ENCODE measurements around the gene HS3ST4.
"Not testable (repeated sequence)": the region's sequence is repeated elsewhere in the genome, so short reads cannot be mapped to it uniquely, and the experiment has no call there.

Gene HS3ST4

DNA sequence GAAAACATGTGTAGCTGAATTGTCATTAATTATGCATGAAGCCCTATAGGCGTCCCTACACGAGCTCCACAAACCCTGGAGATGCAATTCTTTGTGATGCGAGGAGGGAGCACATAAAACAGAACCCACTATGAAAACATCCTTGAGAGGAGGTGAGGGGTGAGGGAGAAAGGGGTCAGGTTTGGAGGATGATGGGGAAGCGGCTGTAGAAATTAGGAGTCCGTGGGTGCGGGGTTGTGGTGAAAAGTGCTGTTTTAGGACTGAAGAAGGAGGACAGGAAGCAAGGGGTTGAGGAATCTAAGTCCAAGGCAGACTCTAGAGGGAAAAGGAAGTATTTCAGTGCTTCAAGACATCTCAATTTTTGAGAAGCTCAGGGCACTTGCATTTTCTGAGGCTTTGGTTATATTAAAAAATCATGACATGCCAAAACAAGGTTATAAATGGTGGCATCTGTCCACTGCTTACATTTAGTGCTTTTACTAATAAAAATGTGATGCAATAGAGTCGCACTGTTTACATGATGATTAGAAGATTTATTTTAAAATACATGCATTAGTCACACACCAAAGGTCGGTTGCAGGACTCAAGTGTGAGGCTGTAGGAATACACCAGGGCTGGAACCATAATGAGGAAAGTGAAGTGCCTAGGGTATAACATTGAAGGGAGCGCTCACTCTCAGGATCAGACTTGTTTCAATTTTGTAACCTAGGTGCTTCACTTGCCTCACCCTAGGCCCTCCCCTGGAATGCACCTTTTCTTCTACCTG lies 379.5 kb downstream of the HS3ST4 start:
- intact Hi-C loops (cut with DNase I; ENCODE audit: low total_unique reads): no loop called here

DNA sequence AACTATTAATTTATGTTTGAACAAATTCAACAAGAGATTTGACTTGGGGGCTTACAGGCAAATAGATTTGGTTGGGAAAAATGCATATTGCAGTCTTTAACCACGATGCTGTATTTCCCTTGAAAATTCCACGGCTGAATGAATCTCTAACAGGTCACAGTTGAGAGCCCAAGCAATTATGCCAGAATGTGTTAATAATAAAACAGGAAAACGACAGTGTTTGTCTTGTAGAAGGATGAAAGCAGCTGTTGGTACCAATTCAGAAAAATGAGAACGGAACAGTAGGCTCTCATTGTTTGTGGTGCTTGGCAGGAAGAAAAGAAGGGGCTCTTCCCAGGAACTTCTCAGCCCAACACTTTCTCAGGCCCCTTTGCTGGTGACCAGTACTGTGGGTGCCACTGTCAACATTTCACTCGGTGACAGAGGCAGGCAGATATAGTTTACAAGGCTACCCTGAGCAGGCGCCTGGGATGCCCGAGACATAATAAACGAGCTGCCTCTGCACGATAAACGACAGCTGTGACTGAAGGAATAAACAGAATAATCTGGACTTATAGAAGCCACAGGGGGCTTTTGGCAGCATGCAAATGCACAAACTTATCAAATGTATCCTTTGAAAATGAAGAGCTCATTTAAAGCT lies 387.1 kb downstream of the HS3ST4 start:
- H3K36me3 ChIP-seq: no peaks in the 10 kb centered on the region
- intact Hi-C loops (cut with DNase I; ENCODE audit: low total_unique reads): no loop called here
- H3K9me3 ChIP-seq: no peaks in the 10 kb centered on the region
- H3K27me3 ChIP-seq: no peaks in the 10 kb centered on the region
- no peak overlapping the region for H3K27ac ChIP-seq
- no peak overlapping the region for H3K4me3 ChIP-seq
- no peaks in the 10 kb centered on the region for H3K4me1 ChIP-seq
- TF ChIP-seq, protein P1, sequence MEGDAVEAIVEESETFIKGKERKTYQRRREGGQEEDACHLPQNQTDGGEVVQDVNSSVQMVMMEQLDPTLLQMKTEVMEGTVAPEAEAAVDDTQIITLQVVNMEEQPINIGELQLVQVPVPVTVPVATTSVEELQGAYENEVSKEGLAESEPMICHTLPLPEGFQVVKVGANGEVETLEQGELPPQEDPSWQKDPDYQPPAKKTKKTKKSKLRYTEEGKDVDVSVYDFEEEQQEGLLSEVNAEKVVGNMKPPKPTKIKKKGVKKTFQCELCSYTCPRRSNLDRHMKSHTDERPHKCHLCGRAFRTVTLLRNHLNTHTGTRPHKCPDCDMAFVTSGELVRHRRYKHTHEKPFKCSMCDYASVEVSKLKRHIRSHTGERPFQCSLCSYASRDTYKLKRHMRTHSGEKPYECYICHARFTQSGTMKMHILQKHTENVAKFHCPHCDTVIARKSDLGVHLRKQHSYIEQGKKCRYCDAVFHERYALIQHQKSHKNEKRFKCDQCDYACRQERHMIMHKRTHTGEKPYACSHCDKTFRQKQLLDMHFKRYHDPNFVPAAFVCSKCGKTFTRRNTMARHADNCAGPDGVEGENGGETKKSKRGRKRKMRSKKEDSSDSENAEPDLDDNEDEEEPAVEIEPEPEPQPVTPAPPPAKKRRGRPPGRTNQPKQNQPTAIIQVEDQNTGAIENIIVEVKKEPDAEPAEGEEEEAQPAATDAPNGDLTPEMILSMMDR (IDR thresholded peaks at IDR 0.05): no peak
- no peak for DNase-seq

More for the DNA sequence above, 379.5 kb downstream of the HS3ST4 start:
- H3K4me3 ChIP-seq: no peak overlapping the region
- no peaks in the 10 kb centered on the region for H3K36me3 ChIP-seq
- no peak overlapping the region for H3K27ac ChIP-seq
- H3K9me3 ChIP-seq: no peaks in the 10 kb centered on the region
- H3K4me1 ChIP-seq: no peaks in the 10 kb centered on the region
- TF ChIP-seq, protein P1 (IDR thresholded peaks at IDR 0.05): no peak
- no peaks in the 10 kb centered on the region for H3K27me3 ChIP-seq
- no peak for DNase-seq

DNA sequence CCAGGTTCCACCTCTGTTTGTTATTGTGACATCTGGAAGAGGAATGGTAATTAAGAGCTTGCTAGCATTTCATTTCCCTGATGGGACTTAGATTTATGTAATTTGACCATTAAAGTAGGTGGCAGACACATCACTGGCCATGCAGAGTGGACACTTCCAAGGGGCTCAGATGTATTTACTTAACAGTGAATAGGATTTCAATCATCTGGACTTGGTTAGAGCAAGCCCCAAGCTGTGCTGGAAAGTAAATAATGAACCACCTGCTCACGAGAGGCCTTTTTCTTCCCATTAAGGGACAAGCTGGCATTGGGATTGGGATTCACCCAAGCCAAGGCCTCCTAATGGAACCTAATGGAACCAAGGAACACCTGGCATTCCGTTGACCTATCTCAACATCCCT lies 395.3 kb downstream of the HS3ST4 start:
- H3K27ac ChIP-seq: no peak overlapping the region
- no peaks in the 10 kb centered on the region for H3K27me3 ChIP-seq
- H3K4me3 ChIP-seq: no peak overlapping the region
- TF ChIP-seq, protein P1 (IDR thresholded peaks at IDR 0.05): no peak
- intact Hi-C loops (cut with DNase I; ENCODE audit: low total_unique reads): no loop called here
- no peaks in the 10 kb centered on the region for H3K36me3 ChIP-seq
- H3K9me3 ChIP-seq: no peaks in the 10 kb centered on the region
- H3K4me1 ChIP-seq: no peaks in the 10 kb centered on the region
- no peak for DNase-seq

DNA sequence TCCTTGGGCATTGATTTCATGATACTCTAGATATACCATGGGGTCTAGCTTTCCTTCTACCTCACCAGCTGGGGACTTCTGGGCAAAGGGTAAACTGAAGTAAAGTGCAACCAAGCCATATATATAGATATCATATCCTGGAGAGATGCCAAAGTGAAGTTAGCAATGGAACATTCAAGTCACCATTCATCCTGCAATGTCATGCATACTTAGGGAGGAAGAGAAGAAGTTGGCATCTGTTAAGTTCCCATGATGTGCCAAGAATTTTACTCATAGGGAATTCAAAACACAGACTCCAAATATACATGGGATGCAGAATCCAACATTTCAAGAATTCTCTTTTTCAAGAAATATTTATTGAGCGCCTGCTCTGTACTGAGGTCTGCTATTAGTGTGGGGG lies 399.8 kb downstream of the HS3ST4 start:
- no peak for DNase-seq
- Histone ChIP-seq H3K36me3 (no peaks in the 10 kb centered on the region), H3K27ac (no peak overlapping the region), H3K4me3 (no peak overlapping the region), H3K27me3 (no peaks in the 10 kb centered on the region), H3K9me3 (no peaks in the 10 kb centered on the region), H3K4me1 (no peaks in the 10 kb centered on the region)
- TF ChIP-seq, protein P1 (IDR thresholded peaks at IDR 0.05): no peak
- intact Hi-C loops (cut with DNase I; ENCODE audit: low total_unique reads): loop anchor here (5.0 kb wide), 1 partner anchor 431 kb away; no protein-coding TSS in a partner anchor

DNA sequence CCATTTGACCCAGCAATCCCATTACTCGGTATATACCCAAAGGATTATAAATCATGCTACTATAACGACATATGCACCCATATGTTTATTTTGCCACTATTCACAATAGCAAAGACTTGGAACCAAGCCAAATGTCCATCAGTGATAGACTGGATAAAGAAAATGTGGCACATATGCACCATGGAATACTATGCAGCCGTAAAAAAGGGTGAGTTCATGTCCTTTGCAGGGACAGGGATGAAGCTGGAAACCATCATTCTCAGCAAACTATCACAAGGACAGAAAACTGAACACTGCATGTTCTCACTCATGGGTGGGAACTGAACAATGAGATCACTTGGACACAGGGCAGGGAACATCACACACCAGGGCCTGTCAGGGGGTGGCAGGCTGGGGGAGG lies 406.4 kb downstream of the HS3ST4 start:
- DNase-seq; H3K4me3 ChIP-seq; H3K4me1 ChIP-seq; H3K9me3 ChIP-seq; H3K27ac ChIP-seq; intact Hi-C loops (cut with DNase I; ENCODE audit: low total_unique reads); H3K27me3 ChIP-seq; H3K36me3 ChIP-seq: not testable (repeated sequence)

DNA sequence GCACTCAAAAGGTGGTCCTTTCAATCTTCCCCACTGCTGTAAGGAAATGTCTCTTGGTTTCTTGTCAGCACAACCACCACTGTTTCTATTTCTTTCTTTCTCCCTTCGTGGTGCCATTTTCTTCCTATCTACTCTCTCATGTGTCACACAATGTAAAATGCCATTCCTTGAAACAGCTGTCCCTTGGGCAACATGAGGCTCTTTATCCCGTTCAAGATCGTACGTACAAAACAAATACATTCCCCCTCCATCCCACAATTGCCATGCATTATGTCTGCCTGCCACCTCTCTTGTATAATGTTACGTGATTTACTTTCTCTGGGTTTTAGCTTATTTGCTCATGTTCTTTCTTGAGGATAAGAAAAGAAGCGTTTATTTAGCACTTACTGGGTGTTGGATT lies 410.6 kb downstream of the HS3ST4 start:
- Histone ChIP-seq H3K36me3 (no peaks in the 10 kb centered on the region), H3K9me3 (no peaks in the 10 kb centered on the region), H3K4me1 (no peaks in the 10 kb centered on the region), H3K4me3 (no peak overlapping the region), H3K27me3 (no peaks in the 10 kb centered on the region), H3K27ac (no peak overlapping the region)
- no peak for DNase-seq
- TF ChIP-seq, protein P1 (IDR thresholded peaks at IDR 0.05): no peak
- intact Hi-C loops (cut with DNase I; ENCODE audit: low total_unique reads): no loop called here

Data from tibial artery (tissue), 4 donors.